ENCODE measurements around the gene STAB1.

Gene STAB1

DNA sequence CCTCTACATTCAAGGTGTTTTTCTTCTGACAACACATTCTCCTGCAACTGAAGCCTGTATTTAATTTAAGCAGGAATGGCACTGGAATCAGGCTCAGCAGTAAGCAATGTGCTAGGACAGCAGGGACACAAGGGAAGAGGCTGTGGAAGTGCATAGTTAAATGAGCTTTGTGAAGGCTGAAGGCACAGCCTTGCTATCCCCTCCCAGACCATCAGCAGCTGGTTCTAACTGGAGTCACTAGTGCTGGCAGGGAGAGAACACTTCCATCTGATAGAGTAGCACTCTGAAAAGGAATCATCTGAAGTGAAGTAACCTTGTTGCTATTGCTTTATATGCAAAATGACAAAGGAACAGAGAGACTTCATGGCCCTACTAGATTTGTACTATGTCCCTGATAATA lies 56.0 kb downstream of the STAB1 start:
- no peak for DNase-seq (ENCODE audit: low spot score)
- TF ChIP-seq, protein P1, sequence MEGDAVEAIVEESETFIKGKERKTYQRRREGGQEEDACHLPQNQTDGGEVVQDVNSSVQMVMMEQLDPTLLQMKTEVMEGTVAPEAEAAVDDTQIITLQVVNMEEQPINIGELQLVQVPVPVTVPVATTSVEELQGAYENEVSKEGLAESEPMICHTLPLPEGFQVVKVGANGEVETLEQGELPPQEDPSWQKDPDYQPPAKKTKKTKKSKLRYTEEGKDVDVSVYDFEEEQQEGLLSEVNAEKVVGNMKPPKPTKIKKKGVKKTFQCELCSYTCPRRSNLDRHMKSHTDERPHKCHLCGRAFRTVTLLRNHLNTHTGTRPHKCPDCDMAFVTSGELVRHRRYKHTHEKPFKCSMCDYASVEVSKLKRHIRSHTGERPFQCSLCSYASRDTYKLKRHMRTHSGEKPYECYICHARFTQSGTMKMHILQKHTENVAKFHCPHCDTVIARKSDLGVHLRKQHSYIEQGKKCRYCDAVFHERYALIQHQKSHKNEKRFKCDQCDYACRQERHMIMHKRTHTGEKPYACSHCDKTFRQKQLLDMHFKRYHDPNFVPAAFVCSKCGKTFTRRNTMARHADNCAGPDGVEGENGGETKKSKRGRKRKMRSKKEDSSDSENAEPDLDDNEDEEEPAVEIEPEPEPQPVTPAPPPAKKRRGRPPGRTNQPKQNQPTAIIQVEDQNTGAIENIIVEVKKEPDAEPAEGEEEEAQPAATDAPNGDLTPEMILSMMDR (IDR thresholded peaks at IDR 0.05; ENCODE audit: extremely low read depth, missing control alignments) = no peak

DNA sequence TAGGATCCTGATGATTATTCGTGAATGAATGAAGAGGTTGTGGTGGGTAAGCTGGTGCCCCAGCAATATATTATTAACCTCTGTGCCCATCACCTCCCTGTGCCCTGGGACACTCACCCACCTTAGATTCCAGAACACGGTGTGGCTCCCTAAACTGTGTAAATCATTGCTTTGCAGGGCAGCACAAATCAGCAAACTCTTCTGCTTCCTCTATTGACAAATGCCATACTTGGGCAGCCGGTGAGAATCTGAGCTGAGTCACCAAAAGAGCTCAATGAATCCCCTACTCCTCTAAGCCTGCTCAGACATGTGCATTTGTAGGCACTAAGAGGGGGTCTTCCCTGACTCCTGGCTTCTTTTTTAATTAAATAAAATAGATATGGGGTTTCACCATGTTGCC lies 57.0 kb downstream of the STAB1 start:
- TF ChIP-seq, protein P1 (IDR thresholded peaks at IDR 0.05; ENCODE audit: extremely low read depth, missing control alignments) = no peak
- DNase-seq (ENCODE audit: low spot score) = no peak

DNA sequence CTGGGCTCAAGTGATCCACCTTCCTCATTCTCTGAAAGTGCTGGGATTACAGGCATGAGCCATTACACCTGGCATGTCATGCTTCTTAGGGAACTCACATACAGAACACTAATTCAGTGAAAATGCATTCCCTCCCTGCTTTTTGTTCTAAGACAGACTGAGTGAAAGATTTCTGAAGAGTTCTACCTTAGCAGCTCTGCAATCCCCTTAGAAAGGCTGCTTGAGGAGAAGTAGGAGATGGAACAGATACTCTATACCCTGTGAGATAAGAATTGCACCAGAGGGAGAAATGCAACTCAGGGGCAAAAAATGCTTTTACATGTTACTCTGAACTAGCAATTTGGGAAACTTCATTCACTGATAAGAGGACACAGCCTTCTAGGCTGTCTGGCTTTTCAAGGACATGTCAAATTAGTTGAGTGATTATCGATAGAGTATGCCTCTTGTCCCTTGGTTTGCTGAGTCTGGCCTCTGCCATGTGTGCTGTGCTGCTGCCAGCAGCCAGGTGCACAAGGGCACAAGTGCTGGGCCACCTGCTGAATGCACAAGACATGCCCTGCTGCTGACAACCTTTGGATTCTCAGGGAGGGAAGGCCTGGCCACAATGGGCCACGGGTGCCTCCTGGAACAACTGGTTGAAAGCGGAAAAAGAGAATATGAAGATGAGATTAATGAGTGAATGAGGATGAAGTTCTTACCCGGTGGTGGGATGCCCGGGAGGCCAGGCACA lies 59.1 kb downstream of the STAB1 start:
- TF ChIP-seq, protein P1 (IDR thresholded peaks at IDR 0.05; ENCODE audit: extremely low read depth, missing control alignments) = no peak
- DNase-seq (ENCODE audit: low spot score) = no peak

DNA sequence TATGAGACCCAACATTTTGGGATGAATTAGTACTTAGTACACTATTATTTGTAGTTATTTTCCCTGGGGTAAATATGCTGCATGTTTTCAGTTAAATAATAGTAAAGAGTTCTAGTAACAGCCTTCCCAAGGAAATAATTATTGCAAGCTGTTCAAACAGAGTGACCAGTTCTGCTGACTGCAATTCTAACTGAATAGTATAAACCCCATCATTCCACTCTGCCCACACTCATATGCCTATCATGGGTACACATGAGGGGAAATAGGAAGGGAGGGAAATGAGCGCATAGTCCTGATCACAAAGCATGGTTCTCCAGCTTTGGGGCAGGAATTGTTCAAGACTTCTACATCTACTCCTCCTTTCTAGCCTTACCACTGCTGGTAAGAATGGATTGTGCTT lies 59.9 kb downstream of the STAB1 start:
- TF ChIP-seq, protein P1 (IDR thresholded peaks at IDR 0.05; ENCODE audit: extremely low read depth, missing control alignments) = no peak
- no peak for DNase-seq (ENCODE audit: low spot score)

DNA sequence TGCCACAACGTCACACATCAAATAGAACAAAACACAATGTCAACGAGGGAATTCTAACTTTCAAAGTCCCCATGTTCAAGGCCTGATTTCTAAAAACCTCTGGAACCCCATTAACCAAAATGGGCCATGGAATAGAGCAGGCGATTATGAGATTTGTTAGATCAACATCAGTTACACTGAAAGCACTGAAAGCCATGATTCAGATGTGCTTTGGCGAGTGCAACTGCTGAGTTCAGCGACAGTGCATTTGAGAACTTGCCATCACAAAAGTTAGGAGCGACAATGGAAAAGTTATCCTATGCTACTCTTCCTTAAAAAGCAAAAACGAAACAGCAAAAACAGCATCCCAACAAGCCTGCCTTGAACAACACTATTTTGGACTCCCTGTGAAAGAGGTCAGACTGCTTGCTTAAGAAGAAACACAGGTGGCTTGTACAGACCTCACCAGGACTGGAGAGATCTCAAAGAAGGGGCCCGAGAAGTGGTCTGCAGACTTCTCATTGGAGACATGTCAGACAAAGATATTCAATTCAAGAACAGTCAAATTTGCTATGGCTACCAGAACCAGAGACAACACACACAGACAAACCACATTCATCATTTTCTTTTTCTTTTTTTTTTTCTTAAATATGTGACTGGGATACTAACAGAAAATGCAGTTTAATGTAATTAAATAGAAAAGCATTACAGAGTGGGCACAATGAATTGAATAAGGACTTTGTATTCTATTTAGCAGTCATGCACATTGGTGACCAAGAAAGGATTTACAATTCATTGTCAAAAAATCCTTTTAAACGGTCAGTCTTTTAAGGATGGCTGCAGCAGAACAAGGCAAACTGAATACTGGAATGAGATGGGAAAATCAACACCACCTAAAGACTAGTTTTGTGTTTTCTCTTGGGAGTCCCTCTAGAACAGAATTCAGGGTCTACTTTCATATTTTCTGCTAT lies 62.1 kb downstream of the STAB1 start:
- no peak for DNase-seq (ENCODE audit: low spot score)
- TF ChIP-seq, protein P1 (IDR thresholded peaks at IDR 0.05; ENCODE audit: extremely low read depth, missing control alignments) = no peak

DNA sequence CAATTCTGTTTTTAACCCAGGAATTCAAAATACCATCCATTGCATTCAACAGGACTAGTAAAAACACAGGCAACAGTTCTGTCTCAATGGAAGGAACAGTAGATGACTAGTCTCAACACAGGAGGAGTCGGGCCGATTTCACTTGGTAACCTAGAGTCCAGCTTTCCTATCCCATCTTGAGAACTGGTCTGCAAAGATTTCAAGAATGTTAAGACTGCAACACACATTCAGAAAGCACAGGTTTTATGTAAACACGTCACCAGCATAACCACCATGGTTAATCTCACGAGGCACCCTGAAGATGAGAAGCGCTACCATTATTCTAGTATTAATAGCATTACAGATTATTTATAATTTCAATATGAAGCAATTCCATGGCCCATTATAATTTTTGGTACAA lies 63.3 kb downstream of the STAB1 start:
- DNase-seq (ENCODE audit: low spot score) = no peak
- TF ChIP-seq, protein P1 (IDR thresholded peaks at IDR 0.05; ENCODE audit: extremely low read depth, missing control alignments) = no peak

Data from GM20000 (cell line).